Aortic smooth muscle cell (primary cell): ENCODE results near the gene NINJ2. TPM values are rescaled to one million over a fixed set of nuclear protein-coding genes. Genes with fewer than 3 reads are reported as not detected.

Experiments used
- total RNA-seq: library from RNA; depleted of rRNA; stranded (reverse); fragments of >200 nt; gene quantifications from 2 replicates; pipeline ENCODE4 v1.2.3, GENCODE V29; 2014

NINJ2 gene, protein sequence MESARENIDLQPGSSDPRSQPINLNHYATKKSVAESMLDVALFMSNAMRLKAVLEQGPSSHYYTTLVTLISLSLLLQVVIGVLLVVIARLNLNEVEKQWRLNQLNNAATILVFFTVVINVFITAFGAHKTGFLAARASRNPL
- 0.50 and 0.79 TPM in 2 replicates for total RNA-seq

DNA sequence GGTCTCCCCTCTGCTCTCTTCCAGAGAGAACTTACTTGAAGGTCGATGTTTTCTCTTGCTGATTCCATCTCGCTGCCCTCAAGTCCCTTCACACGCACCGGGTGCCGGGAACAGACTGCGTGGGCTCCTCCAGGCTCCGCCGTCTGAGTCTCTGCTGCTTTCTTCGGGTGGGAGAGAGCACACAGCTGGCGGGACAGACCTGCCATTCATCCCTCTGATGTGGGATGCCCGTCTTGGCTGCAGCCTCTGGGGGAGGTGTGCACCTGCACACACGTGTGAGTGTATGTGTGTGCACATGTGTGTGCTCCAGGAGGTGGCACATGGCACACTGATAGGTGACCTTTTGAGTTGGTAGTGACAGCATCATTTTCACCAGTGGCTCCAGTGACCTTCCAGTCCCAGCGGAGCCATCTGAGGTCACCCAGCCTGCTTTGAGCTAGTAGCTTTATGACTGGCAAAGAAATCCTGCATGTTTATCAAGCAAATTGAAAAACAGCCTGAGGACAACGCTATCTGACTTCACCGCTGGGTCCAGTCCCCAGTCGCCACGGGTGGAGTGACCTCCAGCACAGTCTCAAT, at the start of gene NINJ2:
Gene NINJ2, minus strand, starts transcription at position 153 of the 579 bp plus-strand sequence. Its CDS starts 85 bp downstream, at position 68.

Other genes starting within 250 kb of the NINJ2 start
- gene B4GALNT3, start 203.5 kb downstream of the NINJ2 start, total RNA-seq: under 0.01 and 0.12 TPM in 2 replicates
- gene WNK1, start 89.1 kb upstream of the NINJ2 start, total RNA-seq: 90.6 and 104 TPM in 2 replicates